Stimulated activated CD8-positive, alpha-beta memory T cell treated with anti-CD3 and anti-CD28 coated beads, Interleukin-4, amount 100 ng/mL, for 48 hours (primary cell): ENCODE results near the gene HEATR5B.
"Not testable (repeated sequence)": the region's sequence is repeated elsewhere in the genome, so short reads cannot be mapped to it uniquely, and the experiment has no call there.

Experiments used
- DNase-seq: peaks from one replicate; pipeline ENCODE4 v3.0.0-alpha.2; 2020

HEATR5B gene

DNA sequence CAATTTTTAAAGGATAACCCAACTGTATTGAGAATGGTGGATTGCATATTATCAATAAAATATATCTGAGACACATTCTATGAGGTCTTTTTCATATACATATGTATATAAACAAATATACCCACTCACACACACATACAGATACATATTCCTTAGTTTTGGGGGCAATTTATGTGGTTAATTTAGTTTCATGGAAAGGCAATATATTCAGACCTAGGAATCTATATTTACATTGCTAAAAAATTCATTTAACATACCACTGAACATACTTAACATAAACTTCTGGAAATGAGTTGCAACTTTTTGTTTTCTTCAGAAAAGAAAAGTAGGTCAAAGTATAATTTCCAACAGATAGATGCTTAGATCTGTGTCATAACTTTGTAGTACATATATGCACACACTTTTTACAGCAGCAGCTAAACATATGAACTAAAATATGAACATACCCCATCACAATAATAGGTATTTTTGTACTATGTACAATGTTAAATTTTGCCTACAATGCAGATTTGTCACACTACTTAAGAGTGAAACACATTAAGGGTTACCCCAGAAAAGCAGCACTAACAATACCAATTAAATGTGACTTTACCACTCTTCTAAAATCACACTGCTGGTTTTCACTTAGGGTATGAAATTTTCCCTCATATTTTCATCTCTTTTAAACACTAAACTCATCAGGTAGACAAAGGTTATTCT is 23.0 kb downstream of the HEATR5B start:
- no peak for DNase-seq

DNA sequence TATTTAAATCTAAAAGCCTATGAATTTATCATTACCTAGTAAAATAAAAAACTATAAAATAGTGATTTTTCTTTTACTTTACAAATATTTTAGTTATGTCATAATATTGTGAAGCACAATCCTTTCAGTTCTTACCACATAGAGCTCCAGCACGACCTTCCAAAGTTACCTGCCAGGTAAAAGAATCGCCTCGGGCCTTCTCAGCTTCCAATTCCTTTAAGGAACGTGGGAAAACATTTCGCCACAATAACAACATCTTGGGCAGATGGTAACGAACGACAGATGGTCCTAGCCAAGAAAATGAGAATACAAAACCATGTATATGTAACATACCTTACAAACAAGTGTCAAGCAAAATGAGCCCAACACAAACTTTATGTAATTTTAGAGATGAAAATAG is 23.7 kb downstream of the HEATR5B start:
- DNase-seq = no peak

DNA sequence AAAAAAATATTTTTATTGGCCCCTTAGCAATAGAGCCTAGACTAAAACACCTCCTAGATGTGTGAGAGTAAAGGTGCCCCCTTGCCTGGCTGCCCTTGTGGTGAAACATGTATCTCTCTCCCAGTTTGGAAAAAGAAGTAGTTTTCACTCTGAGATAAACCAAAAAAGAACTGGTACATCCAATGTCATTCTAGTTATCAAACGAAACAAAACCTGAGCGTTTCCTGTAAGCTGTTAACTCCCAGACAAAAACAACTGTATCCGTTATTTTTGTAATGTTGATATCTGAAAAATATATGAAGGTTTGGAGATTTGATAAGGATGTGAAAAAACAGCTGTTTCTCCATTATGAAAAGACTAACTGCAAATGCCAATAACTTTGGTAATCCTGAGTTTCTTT is 24.3 kb downstream of the HEATR5B start:
- DNase-seq = no peak

DNA sequence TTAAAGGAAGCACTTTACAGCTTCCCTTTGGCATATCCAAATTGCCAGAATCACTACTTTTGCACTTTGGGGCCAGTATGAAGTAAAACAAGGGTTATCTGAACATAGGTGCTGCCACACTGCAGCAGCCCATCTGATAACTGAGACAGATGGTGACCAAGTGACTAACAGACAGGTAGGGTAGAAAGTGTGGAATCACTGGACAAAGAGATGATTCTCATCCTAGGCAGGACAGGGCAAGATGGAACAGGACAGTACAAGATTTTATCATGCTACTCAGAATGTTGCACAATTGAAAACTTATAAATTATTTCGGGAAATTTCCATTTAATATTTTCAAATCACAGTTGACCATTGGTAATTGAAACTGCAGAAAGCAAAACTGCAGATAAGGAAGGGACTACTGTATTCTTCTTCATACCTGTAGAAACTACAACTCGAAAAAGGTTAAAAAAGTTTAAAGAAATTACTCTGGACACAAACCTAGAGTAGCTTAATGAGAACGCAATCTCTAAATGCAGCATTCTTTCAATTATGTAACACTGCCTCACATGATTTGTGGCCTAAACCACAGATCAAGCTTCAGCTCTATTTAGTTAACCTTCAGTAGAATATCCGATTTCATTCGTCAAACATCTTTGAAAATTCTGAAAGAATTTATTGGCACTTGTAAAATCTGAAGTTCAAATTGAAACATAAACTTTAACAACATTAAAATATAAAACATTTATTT is 31.4 kb downstream of the HEATR5B start:
- no peak for DNase-seq

DNA sequence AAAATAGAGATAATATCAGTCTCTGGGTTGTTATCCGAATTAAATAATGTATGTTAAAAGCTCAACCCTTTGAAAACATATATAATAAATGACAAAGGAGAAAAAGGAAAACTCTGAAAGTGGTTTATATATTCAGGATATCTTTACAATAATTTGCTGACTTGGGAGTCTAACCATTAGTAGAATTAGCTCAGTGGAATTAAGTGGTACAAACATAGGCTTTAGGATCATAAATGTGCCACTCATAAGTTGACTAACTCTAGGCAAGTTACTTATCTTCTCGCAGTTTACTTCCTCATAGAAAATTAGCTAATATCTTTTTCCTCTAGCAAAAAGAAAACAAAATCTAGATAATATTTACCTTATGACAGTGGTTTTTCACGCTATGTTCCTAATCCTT is 44.6 kb downstream of the HEATR5B start:
- no peak for DNase-seq

DNA sequence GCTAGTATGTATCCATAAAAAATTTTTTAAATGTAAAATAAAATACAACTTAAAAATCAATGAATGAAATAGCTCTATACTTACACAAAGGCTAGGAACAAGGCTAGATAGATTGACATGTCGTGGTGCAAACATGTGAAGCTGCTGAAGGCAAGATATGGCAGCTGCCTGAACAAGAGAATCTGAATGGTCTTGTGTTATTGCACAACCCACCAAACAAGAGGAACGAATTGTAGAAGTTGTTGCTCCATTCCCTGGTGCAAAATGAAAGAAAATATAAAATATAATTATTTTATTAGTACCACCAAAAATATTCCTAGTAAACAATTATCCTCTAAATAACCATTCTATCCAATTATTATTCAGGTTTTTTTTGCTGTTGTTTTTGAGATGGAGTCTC is 46.4 kb downstream of the HEATR5B start:
- DNase-seq = no peak

DNA sequence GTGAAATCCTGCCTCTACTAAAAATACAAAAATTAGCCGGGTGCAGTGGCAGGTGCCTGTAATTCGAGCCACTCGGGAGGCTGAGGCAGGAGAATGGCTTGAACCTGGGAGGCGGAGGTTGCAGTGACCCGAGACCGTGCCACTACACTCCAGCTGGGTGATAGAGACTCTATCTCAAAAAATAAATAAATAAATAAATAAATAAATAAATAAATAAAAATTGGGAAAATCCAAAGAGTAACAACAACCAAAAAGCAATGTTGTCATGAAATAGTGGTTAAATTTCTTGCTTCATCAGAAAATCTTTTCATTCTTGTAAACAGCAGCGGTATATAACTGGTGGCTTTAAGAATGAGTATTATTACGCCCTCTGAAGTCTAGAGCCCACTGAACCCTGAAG is 54.4 kb downstream of the HEATR5B start:
- DNase-seq = no peak

DNA sequence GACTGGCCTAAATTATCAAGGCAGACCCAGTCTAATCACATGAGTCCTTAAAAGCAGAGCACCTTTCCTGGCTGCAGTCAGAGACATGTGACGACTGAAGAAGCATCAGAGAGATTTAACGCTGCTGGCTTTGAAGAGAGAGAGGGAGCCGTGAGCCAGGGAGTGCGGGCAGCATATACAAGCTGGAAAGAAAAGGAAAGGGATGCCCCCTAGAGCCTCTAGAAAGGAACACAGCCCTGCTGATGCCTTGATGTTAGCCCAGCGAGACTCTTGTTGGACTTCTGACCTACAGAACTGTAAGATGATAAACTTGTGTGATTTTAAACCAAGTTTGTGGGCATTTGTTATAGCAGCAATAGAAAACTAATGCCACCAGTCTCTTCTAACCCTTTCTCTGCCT is 58.1 kb downstream of the HEATR5B start:
- DNase-seq = no peak

DNA sequence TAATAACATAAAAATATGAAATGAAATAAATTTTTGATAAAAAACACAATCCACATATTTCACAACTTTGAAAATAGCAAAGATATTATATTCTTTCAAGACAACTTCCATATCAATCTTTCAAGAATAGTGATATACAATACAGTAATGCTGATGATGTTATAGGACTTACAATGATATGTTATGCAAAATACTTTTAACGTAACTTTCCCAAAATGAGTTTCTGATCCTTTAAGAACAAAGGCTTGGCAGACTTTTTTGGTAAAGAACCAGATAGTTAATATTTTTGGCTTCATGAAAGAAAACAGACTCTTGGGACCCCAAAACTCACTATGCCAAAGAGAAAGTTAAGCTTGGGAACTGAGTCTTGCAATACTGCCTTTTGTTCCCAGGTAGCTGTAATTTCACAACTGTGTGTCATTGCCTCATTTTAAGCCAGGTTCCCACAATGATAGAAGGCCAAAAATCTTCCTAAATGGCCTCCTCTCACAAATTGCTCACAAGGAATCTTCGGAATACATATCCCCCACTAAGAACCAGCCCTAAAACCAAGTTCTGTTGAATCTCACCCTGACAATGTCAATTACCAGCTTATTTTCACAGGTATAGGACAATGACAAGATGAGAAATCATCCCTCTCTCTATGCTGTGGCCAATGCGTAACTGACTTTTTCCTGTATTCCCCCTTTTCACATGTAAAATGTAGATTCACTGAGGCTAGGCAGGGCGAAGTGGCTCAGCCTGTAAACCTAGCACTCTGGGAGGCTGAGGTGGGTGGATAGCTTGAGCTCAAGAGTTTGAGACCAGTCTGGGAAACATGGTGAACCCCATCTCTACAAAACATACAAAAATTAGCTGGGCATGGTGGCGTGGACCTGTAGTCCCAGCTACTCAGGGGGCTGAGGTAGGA is 63.0 kb downstream of the HEATR5B start:
- no peak for DNase-seq

DNA sequence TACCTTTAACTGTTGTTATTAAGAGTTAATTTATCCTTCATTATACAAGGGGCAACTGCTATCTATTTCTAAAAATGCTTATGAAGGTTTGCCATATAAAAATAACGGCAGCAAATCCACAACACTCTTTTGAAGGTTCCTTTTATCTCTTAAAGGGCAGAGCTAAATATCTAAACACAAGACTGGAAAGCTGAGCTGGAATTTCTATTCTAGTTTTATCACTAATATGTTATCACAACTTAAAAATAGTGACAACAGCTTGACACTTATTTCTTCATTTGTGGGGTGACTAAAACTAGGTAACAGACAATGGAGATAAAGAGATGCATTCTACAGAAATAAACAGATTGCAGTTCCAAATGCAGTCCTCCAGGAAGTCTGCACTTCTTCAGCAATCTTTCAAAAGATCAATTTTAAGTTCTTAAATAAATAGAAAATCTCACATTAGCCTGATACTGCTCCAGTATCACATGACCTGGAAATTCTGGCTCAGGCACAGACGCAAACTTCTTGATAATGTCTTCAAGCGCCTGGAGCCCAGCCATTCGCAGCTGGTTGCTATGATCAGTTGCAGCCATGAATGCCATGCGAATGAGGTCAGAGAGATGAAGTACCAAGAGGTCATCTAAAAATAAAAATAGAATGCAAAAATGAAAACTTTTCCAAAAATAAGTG is 63.8 kb downstream of the HEATR5B start:
- no peak for DNase-seq

DNA sequence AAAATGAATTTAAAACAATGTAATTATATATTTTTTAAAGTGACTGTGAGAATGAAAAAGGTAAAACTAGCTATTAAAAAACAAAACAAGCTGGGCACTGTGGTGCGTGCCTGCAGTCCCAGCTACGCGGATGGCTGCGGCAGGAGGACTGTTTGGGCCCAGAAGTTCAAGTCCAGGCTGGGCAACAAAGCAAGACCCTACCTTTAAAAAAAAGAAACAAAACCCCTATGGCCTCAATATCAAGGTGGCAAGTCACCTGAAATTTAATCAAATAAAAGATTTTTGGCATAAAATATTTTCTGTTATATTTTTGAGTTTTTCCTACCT is 70.9 kb downstream of the HEATR5B start:
- no peak for DNase-seq

DNA sequence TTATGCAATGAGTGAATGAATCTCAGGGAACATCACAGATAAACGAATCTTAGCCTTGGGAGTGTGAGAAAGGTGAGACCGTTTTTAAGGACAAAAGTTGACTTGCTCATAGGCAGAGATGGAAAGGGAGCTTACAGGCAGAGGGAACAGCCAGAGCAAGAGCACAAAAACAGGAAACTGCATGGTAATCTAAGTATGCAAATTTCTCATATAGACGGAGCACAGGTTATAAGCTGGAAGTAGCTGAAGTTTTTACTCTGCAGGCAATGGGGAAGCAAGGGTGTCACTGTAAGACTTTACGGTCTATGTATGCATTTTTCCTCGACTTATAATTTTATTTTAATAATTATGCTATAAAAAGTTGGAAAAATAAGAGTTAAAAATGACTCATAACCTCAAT is 73.0 kb downstream of the HEATR5B start:
- DNase-seq = no peak

DNA sequence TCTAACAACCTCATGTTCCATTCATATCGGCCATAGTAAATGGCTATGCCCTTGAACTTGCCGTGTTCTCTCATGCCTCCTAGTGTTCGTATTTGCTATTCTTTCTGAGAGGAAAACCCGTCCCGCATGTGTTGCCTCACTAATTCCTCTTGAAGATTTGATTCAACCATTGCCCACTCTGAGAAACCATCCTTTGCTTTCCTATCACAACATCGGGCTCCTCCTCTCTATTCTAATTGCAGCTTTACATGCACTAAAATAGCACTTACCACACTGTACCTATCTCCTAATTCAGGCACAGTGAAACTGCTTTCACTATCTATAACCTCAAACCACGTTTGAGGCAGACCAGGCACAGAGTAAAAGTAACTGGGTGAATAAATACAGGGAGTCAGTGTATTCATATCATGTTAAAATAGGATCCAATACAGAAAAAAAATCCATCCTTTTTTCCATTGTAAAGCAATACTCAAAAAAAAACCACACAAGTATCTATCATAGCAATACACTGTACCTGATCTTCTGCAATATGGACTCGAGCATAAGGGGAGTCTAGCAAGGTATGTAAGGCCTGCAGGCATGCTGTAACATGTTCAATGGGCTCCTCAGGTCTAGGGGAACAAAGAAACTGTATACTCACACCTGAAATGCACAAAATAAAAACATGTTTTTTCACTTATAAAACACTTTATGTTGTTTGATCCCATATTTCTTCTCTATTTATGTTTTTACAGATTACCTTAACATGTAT is 78.9 kb downstream of the HEATR5B start:
- no peak for DNase-seq

DNA sequence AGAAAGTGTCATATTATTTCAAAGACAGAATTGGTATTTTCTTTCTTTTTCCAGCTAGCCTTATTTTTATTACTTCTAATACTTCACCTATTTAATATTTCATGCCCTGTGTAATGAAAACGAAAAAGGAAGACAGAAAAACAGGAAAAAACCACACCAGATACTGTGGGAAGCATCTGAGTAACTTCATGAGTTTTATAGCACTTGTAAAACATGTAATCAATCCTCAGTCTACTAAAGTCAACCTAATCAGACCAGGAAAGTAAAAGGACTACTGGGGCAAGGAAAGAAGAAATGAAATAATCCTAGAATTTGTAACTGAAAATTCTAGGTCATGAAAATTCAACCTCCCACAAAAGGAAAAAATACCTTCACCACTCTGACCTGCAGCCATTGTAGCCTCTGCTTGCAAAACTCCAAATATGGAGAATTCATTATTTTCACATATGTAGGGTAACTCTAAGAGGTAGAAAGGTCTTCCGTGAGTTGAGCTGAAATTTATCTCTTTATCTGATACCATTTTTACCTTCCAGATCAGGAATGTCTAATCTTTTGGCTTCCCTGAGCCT is 83.1 kb downstream of the HEATR5B start:
- DNase-seq = no peak

DNA sequence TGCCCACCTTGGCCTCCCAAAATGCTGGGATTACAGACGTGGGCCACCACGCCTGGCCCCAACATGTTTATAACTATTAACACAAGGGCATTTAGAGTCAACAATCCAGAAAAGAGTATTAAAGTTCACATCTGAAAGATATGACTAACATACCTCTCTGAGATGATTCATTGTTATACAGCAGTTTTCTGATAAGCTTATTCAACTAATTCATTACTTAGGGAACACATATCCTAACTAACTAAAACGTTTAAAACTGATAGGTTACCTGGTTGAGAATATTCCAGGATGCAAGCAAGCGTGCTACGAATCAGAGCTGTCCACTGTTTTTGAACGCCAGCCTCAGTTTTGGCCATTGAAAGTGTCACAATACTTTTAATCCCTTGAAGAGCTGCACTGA is 83.9 kb downstream of the HEATR5B start:
- DNase-seq = no peak

DNA sequence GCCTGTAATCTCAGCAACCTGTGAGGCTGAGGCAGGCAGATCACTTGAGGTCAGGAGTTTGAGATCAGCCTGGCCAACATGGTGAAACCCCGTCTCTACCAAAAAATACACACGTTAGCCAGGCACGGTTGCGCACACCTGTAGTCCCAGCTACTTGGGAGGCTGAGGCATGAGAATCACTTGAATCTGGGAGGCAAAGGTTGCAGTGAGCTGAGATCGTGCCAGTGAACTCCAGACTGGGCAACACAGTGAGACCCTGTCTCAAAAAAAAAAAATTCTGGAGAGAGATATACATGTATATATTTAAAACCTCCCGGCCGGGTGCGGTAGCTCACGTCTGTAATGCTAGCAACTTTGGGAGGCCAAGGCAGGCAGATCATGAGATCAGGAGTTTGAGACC is 84.8 kb downstream of the HEATR5B start:
- DNase-seq = not testable (repeated sequence)

DNA sequence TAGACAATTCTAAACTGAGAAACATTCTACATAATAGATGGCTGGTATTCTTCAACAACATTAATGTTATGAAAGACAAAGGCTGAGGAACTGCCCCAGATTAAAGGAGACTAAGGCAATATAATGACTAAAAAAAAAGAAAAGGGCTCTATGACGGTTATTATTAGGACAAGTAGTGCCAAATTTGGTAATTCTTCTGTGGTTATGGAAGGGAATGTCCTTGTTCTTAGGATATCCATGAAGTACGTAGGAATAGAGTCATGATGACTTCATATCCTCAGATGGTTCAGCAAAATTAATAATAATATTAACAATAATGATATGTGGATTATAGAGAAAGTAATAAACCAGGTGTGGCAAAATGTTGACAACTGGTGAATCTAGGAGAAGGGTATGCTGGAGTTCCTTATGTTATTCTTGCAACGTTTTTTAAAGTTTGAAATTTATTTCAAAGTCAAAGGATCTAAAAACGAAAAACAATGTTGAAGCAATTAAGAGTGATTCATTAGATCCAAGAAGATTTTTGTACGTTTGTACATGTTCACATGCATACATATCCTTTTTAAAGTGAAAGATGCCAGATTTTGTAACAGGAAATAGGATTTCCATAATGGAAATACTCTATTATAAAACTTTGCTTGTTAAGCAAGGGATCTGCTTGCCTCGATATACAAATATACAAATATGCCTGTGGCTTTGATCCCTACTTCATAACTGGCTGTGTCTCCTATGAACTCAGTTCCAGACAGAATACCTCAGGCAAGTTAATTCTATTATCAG is 90.1 kb downstream of the HEATR5B start:
- no peak for DNase-seq

DNA sequence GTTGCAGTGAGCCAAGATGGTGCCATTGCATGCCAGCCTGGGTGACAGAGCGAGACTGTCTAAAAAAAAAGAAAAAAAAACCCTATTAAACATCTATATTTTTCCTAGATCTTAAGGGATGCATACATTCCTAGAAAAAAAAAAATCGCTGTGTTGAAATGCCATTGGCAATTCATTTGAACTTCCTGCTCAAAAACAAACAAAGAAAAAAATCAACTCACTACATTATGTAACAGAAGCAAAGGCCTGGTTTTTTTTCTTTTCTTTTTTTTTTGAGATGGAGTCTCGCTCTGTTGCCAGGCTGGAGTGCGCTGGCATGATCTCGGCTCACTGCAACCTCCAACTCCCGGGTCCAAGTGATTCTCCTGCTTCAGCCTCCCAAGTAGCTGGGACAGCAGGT is 96.2 kb downstream of the HEATR5B start:
- DNase-seq = no peak

DNA sequence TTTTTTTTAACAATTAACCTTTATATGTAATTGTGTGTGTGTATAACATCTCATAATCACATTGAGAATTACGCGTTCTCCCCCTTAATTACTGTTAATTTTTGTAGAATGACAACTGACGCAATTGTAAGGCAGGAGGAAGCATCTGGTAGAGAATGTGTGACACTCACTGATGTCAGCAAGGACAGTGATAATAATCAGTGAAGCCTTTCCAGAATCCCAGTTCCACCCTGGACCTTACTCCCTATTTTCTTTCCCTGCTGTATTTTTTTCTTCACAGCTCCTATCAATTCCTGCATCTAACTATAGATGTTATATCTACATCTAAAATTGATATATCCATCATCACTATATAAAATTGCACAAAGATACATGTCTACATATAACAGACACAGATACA is 101.7 kb downstream of the HEATR5B start:
- DNase-seq = no peak

DNA sequence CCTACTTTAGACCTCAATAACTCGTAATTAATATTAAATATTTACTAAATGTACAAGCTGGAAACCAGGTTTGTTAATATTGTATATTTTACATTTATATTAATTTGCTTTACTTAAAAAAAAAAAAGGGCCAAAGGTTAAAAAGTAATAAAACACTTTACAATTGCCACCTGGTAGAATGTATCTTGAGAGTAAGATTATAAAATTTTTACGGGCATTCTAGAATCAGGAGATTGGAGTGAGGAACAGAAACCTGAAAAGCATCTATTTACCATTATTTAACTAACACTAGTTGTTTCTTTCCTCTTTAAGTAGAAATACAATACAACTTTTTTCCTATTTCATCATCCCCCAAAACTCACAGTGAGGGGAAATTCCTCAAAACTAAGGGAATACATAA is 102.3 kb downstream of the HEATR5B start:
- DNase-seq = no peak

DNA sequence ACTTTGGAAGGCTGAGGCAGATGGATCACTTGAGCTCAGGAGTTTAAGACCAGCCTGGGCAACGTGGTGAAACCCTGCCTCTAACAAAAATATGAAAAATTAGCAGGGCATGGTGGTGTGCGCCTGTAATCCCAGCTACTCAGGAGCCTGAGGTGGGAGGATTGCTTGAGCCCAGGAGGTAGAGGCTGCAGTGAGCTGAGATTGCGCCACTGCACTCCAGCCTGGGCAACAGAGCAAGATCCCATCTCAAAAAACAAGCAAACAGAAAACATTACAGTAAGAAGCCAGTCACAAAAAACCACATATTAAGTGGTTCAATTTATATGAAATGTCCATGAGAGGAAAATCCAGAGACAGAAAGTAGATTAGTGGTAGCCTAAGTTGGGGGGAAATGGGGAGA is 105.2 kb downstream of the HEATR5B start:
- DNase-seq = not testable (repeated sequence)
